ENCODE measurements around the gene ZNF302. TPM values are rescaled to one million over a fixed set of nuclear protein-coding genes. Genes with fewer than 3 reads are reported as not detected.

ZNF302 gene
- total RNA-seq, 6 donors from 2014 or later, result 14.0 to 30.7 (median 26.2) TPM

DNA sequence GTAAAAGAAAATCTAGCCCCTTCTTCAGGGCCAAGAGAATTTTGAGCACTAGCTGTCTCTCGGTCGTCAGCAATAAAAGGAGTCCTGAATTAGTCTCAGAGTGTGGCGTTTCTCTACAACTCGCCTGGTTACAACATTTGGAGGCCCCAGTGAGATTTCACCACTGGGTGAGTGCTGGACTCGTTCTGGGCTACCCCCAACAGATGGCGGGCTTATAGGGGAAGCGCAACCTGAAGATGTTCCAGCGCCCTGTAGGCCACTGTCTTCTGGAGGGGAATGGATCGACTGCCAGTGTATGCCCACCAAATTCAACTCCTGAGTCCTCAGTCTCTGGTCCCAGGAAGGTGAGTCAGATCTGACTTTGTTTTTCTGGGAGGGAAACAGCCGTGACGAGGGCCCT, 44.9 kb downstream of the ZNF302 start:
- no peaks in the 10 kb centered on the region for H3K4me1 ChIP-seq
- no peaks in the 10 kb centered on the region for H3K9me3 ChIP-seq
- no peak for TF ChIP-seq POLR2A (IDR thresholded peaks at IDR 0.05)
- no peak for TF ChIP-seq POLR2AphosphoS5 (IDR thresholded peaks at IDR 0.05)
- TF ChIP-seq EP300 (IDR thresholded peaks at IDR 0.05), result no peak
- TF ChIP-seq, protein P1, sequence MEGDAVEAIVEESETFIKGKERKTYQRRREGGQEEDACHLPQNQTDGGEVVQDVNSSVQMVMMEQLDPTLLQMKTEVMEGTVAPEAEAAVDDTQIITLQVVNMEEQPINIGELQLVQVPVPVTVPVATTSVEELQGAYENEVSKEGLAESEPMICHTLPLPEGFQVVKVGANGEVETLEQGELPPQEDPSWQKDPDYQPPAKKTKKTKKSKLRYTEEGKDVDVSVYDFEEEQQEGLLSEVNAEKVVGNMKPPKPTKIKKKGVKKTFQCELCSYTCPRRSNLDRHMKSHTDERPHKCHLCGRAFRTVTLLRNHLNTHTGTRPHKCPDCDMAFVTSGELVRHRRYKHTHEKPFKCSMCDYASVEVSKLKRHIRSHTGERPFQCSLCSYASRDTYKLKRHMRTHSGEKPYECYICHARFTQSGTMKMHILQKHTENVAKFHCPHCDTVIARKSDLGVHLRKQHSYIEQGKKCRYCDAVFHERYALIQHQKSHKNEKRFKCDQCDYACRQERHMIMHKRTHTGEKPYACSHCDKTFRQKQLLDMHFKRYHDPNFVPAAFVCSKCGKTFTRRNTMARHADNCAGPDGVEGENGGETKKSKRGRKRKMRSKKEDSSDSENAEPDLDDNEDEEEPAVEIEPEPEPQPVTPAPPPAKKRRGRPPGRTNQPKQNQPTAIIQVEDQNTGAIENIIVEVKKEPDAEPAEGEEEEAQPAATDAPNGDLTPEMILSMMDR (IDR thresholded peaks at IDR 0.05), result no peak
- no peaks in the 10 kb centered on the region for H3K36me3 ChIP-seq
- no peak overlapping the region for H3K4me3 ChIP-seq
- DNase-seq (no peak), ATAC-seq (ENCODE audit: low FRiP score in 2 of 2) (no peak)
- H3K27ac ChIP-seq, result no peak overlapping the region
- WGBS, 2 donors, result 61 to 68% methylated on average over 10 to 11 of the region's 11 CpGs
- no peaks in the 10 kb centered on the region for H3K27me3 ChIP-seq

DNA sequence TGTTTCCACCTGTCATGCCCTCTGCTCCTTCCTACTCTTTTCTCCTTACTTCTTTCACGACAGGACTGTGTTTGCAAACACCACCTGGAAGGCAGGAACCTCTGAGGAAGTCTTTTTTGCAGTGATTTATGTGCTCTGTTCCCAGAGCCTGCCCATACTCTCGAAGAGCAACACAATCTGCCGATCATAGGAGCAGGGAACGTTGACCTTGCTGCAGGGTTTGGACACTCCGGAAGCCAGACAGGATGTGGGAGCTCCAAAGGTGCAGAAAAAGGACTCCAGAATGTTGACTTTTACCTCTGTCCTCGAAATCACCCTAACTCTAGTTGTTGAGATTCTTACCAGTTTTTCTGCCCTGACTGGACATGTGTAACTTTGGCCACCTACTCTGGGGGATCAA, 47.9 kb downstream of the ZNF302 start:
- H3K4me3 ChIP-seq, result no peak overlapping the region
- 38 to 42% methylated on average over 6 of the region's 6 CpGs for WGBS, 2 donors
- H3K4me1 ChIP-seq, result no peaks in the 10 kb centered on the region
- H3K9me3 ChIP-seq, result no peaks in the 10 kb centered on the region
- H3K27ac ChIP-seq, result no peak overlapping the region
- ATAC-seq (ENCODE audit: low FRiP score in 2 of 2) (no peak), DNase-seq (no peak)
- no peak for TF ChIP-seq EP300 (IDR thresholded peaks at IDR 0.05)
- TF ChIP-seq, protein P1 (IDR thresholded peaks at IDR 0.05), result no peak
- no peak for TF ChIP-seq POLR2A (IDR thresholded peaks at IDR 0.05)
- no peak for TF ChIP-seq POLR2AphosphoS5 (IDR thresholded peaks at IDR 0.05)
- no peaks in the 10 kb centered on the region for H3K27me3 ChIP-seq
- no peaks in the 10 kb centered on the region for H3K36me3 ChIP-seq

DNA sequence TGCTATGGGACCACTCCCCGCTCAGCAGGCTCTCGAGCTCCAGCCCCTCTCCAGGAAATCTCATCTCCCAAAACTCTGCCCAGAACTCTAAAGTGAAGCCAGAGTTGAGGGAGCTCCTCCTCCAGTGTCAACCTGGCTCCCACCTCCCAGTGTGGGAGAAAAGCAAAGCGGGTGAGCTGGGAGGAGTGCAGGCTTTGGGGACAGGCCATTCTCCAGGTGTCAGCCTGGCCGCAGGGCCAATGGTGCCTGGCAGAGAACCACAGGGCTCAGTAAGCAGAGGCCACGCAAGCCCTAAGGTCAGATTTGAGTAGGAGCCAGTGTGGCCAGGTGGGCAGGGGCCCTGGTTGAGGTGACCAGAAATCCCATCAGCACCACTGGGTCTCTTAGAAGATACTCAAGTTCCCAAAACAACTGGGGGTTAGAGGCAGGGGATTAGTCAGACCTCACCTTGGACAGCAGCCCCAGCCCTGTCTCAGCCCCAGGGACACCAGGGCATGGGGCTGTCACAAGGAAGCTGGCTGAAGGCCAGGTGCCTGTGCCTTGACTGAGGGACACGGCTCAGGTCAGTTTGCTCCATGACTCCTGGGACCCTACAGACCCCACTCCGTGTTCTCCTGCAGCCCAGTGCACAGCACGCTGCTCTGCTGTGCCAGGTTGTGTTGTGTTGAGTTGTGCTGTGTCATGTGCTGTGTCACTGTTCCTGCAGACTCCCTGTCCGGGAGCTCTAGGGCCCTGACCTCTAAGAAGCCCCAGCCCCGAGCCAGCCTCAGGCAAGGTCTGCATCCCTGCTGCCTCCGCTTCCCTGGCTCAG, 53.7 kb downstream of the ZNF302 start:
- 85% methylated on average over 11 of the region's 11 CpGs for WGBS, 2 donors
- Histone ChIP-seq H3K9me3 (peaks cover 0 to 4% (median 0%) of the 10 kb centered on the region in 4 donors), H3K4me3 (no peak overlapping the region), H3K27ac (no peak overlapping the region), H3K36me3 (peaks cover 0 to 7% (median 2%) of the 10 kb centered on the region in 4 donors), H3K27me3 (no peaks in the 10 kb centered on the region), H3K4me1 (peaks cover 22 to 30% (median 24%) of the 10 kb centered on the region in 4 donors)
- ATAC-seq (ENCODE audit: low FRiP score in 2 of 2) (no peak), DNase-seq (peak in 1 of 2 donors; percentile 31)
- no peak for TF ChIP-seq POLR2AphosphoS5 (IDR thresholded peaks at IDR 0.05)
- no peak for TF ChIP-seq POLR2A (IDR thresholded peaks at IDR 0.05)
- TF ChIP-seq, protein P1 (IDR thresholded peaks at IDR 0.05), result no peak
- TF ChIP-seq EP300 (IDR thresholded peaks at IDR 0.05), result no peak

DNA sequence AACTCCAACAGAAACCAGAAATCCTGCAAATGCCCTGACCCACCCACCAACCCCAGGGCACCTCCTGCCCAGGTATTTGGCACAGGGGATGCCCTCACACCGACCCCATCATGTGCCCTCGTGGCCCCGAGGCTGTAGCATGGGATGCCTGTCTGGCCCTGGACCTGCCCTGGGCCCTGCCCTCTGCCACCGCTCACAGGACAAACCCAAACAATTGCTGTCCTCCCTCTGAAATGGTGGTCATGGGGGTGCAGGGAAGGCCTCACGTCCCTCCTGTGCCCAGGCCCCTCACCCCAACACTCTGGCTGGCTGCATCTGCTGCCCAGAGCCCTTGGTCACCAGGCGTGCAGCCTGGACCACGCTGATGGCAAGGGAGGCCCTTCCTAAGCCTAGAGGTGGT, 54.5 kb downstream of the ZNF302 start:
- TF ChIP-seq, protein P1 (IDR thresholded peaks at IDR 0.05), result no peak
- no peak for TF ChIP-seq POLR2A (IDR thresholded peaks at IDR 0.05)
- TF ChIP-seq POLR2AphosphoS5 (IDR thresholded peaks at IDR 0.05), result no peak
- TF ChIP-seq EP300 (IDR thresholded peaks at IDR 0.05), result no peak
- Histone ChIP-seq H3K36me3 (peaks cover 0 to 13% (median 2%) of the 10 kb centered on the region in 4 donors), H3K4me3 (no peak overlapping the region), H3K4me1 (peaks cover 22 to 30% (median 24%) of the 10 kb centered on the region in 4 donors), H3K9me3 (peaks cover 0 to 7% (median 0%) of the 10 kb centered on the region in 4 donors), H3K27ac (no peak overlapping the region), H3K27me3 (no peaks in the 10 kb centered on the region)
- peak in 1 of 2 donors; percentile 58 for DNase-seq
- WGBS, 2 donors, result 86 to 100% methylated on average over 4 to 7 of the region's 7 CpGs
- ATAC-seq (ENCODE audit: low FRiP score in 2 of 2), result no peak
